ENCODE data around the gene DMD. TPM values are rescaled to one million over a fixed set of nuclear protein-coding genes. Genes with fewer than 3 reads are reported as not detected.

Gene DMD
- total and polyA plus RNA-seq, 2 of the 8 experiments (the other 6 are each of a cell fraction or from before 2014, with no cell fraction given), result 4.8 to 7.4 TPM

DNA sequence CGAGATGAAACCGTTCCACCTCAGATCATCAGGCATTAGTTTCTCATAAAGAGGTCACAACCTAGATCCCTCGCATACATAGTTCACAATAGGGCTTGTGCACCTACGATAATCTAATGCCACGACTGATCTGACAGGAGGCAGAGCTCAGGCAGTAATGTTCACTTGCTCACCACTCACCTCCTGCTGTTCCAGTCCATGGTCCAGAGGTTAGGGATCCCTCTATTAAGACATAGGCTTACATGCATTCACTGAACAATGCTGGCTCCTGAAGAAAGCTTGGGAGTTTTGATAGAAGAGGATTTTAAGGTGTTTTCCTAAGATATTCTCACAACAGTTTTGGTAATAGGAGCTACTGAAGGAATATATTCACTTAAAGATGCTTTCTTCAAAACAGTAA is 1903.4 kb downstream of the DMD start:
- Histone ChIP-seq H3K18ac (ENCODE audit: extremely low read depth, low read length) (no peak overlapping the region), H3K4me2 (ENCODE audit: insufficient read depth in 1 of 2, low read depth in 2 of 2, low read length in 2 of 2) (no peak overlapping the region), H3K14ac (ENCODE audit: insufficient read length) (no peak overlapping the region), H3K9ac (replicated peaks in 1 of 4; ENCODE audit: extremely low read depth in 1 of 4, low read depth in 3 of 4, low read length in 3 of 4) (no peak overlapping the region), H3K4me3 (ENCODE audit: extremely low read depth in 1 of 4, insufficient read depth in 2 of 4, low read depth in 3 of 4, low read length in 4 of 4) (no peak overlapping the region), H2AFZ (ENCODE audit: low read length) (no peak overlapping the region), H3K79me2 (ENCODE audit: control insufficient read depth in 1 of 2, insufficient read depth in 2 of 2, low read length in 2 of 2) (no peaks in the 10 kb centered on the region), H3K27me3 (replicated peaks in 1 of 4; ENCODE audit: control insufficient read depth in 3 of 4, extremely low read depth in 1 of 4, insufficient read depth in 3 of 4, low read length in 3 of 4) (no peaks in the 10 kb centered on the region), H3K4me1 (replicated peaks in 1 of 4; ENCODE audit: control insufficient read depth in 3 of 4, insufficient read depth in 4 of 4, low read length in 3 of 4) (no peaks in the 10 kb centered on the region; a peak in 1 of 7 replicates), H3K79me1 (ENCODE audit: low read depth, low read length) (no peaks in the 10 kb centered on the region), H2BK12ac (ENCODE audit: low read depth, low read length) (no peak overlapping the region), H3K4ac (replicated peaks; ENCODE audit: insufficient read length, low read depth, low read length) (no peak overlapping the region), H3K56ac (replicated peaks; ENCODE audit: insufficient read length, low read depth, low read length) (no peak overlapping the region), H2BK20ac (ENCODE audit: low read length) (no peak overlapping the region), H2BK5ac (ENCODE audit: low read depth, low read length) (no peak overlapping the region), H4K5ac (ENCODE audit: insufficient read length, low read depth, low read length) (no peak overlapping the region), H2BK15ac (ENCODE audit: low read length) (no peak overlapping the region), H4K20me1 (replicated peaks in 1 of 2; ENCODE audit: control insufficient read depth in 1 of 2, insufficient read depth in 2 of 2, low read length in 2 of 2) (no peaks in the 10 kb centered on the region), H4K91ac (replicated peaks; ENCODE audit: insufficient read length, low read length) (no peak overlapping the region), H3K36me3 (ENCODE audit: control insufficient read depth in 2 of 4, insufficient read depth in 4 of 4, low read length in 3 of 4) (no peaks in the 10 kb centered on the region), H3K23me2 (ENCODE audit: low read depth, low read length) (no peaks in the 10 kb centered on the region), H3K23ac (ENCODE audit: insufficient read length) (no peak overlapping the region), H3K27ac (ENCODE audit: low read depth, low read length) (no peak overlapping the region), H2AK5ac (ENCODE audit: low read depth, low read length) (no peak overlapping the region), H2BK120ac (replicated peaks; ENCODE audit: low read depth, low read length) (no peak overlapping the region), H4K8ac (ENCODE audit: extremely low read depth, insufficient read depth, low read length) (no peak overlapping the region), H3K9me3 (ENCODE audit: insufficient read depth in 2 of 2, low read depth in 1 of 2, low read length in 1 of 2) (no peaks in the 10 kb centered on the region)
- no peak for DNase-seq (ENCODE audit: low read depth in 1 of 2, low spot score in 2 of 2)
- TF ChIP-seq GABPA (IDR thresholded peaks at IDR 0.05; ENCODE audit: borderline replicate concordance, insufficient read depth, low read length) (no peak), POLR2AphosphoS5 (IDR thresholded peaks at IDR 0.05; ENCODE audit: low read depth, low read length) (no peak), SAP30 (IDR thresholded peaks at IDR 0.05; ENCODE audit: insufficient read depth, insufficient replicate concordance, low read length) (no peak), CEBPB (IDR thresholded peaks at IDR 0.05; ENCODE audit: low read depth, low read length) (no peak), POLR2A (IDR thresholded peaks at IDR 0.05; ENCODE audit: control extremely low read depth in 1 of 2, low read depth in 2 of 2, low read length in 2 of 2) (no peak), EGR1 (IDR thresholded peaks at IDR 0.05; ENCODE audit: borderline replicate concordance, low read depth, low read length) (no peak), RAD21 (IDR thresholded peaks at IDR 0.05 in 1 of 2, conservative IDR thresholded peaks at IDR 0.05 in 1 of 2; ENCODE audit: low read depth in 2 of 2, low read length in 2 of 2) (no peak), RNF2 (IDR thresholded peaks at IDR 0.05; ENCODE audit: borderline replicate concordance, low read depth, low read length, missing control alignments, poor library complexity, severe bottlenecking) (no peak), SRF (IDR thresholded peaks at IDR 0.05; ENCODE audit: low read depth, low read length) (no peak), EZH2 (IDR thresholded peaks at IDR 0.05; ENCODE audit: low read depth, low read length, severe bottlenecking) (no peak), PHF8 (conservative IDR thresholded peaks at IDR 0.05; ENCODE audit: low read depth, low read length) (no peak)
- ChIA-PET POLR2A (ENCODE audit: partially characterized antibody) (no interaction called here), CTCF (ENCODE audit: partially characterized antibody) (no interaction called here)
- no peak for FAIRE-seq
- 96% methylated on average over 5 of the region's 5 CpGs; no CpG with 5 or more reads in 1 of the 2 experiments for WGBS, 2 experiments (ENCODE audit: extremely low coverage in 1 of 2, insufficient coverage in 1 of 2, insufficient read length in 1 of 2, insufficient replicate concordance in 2 of 2, low coverage in 1 of 2, low lambda C conversion rate in 2 of 2, missing lambda C conversion rate in 1 of 2)

Data from H1 (cell line).